ENCODE measurements around the gene HHAT.
"Not testable (repeated sequence)": the region's sequence is repeated elsewhere in the genome, so short reads cannot be mapped to it uniquely, and the experiment has no call there.

Gene HHAT

GRCh38 chr1:210654176-210654981, 325.7 kb downstream of the HHAT start:
- no peak for DNase-seq

GRCh38 chr1:210655511-210655910, 326.8 kb downstream of the HHAT start:
- DNase-seq, result no peak

- no peak for DNase-seq
Measured at GRCh38 chr1:210657806-210658205, 329.1 kb downstream of the HHAT start.

GRCh38 chr1:210661520-210661919, 332.8 kb downstream of the HHAT start:
- DNase-seq, result not testable (repeated sequence)

GRCh38 chr1:210662291-210663050, 333.8 kb downstream of the HHAT start:
- no peak for DNase-seq

GRCh38 chr1:210663730-210664573, 335.2 kb downstream of the HHAT start:
- DNase-seq, result no peak

GRCh38 chr1:210669951-210670350, 341.2 kb downstream of the HHAT start:
- no peak for DNase-seq

GRCh38 chr1:210674151-210674550, 345.4 kb downstream of the HHAT start:
- no peak for DNase-seq

- no peak for DNase-seq
Measured at GRCh38 chr1:210676539-210676938, 347.8 kb downstream of the HHAT start.

GRCh38 chr1:210677533-210677932, 348.8 kb downstream of the HHAT start:
- DNase-seq, result no peak

- DNase-seq, result no peak
Measured at GRCh38 chr1:210678306-210678705, 349.6 kb downstream of the HHAT start.

GRCh38 chr1:210681158-210681557, 352.5 kb downstream of the HHAT start:
- no peak for DNase-seq

GRCh38 chr1:210683403-210684047, 354.8 kb downstream of the HHAT start:
- DNase-seq, result no peak

GRCh38 chr1:210684466-210685294, 356.0 kb downstream of the HHAT start:
- DNase-seq, result no peak

- DNase-seq, result no peak
Measured at GRCh38 chr1:210685295-210685650, 356.6 kb downstream of the HHAT start.

- no peak for DNase-seq
Measured at GRCh38 chr1:210686841-210687240, 358.1 kb downstream of the HHAT start.

- no peak for DNase-seq
Measured at GRCh38 chr1:210687582-210688279, 359.0 kb downstream of the HHAT start.

- DNase-seq, result no peak
Measured at GRCh38 chr1:210688512-210689234, 360.0 kb downstream of the HHAT start.

- no peak for DNase-seq
Measured at GRCh38 chr1:210689826-210690225, 361.1 kb downstream of the HHAT start.

GRCh38 chr1:210690236-210690635, 361.5 kb downstream of the HHAT start:
- no peak for DNase-seq

Measured in NK-92 treated with Interleukin-12 subunit alpha and Interleukin-12 subunit beta, amount 100 ng/mL, for 24 hours (cell line).